ENCODE results near the gene LRMDA.

Gene LRMDA

GRCh38 chr10:76398043-76398710 is 966.8 kb downstream of the LRMDA start:
- no peak for DNase-seq (ENCODE audit: low spot score)

- no peak for DNase-seq (ENCODE audit: low spot score)
Measured at GRCh38 chr10:76399226-76399625, 967.8 kb downstream of the LRMDA start.

- no peak for DNase-seq (ENCODE audit: low spot score)
Measured at GRCh38 chr10:76401006-76401405, 969.6 kb downstream of the LRMDA start.

- DNase-seq (ENCODE audit: low spot score): peak; percentile 75
Measured at GRCh38 chr10:76403912-76404311, 972.5 kb downstream of the LRMDA start.

GRCh38 chr10:76404531-76404930 is 973.1 kb downstream of the LRMDA start:
- no peak for DNase-seq (ENCODE audit: low spot score)

GRCh38 chr10:76405922-76406321 is 974.5 kb downstream of the LRMDA start:
- DNase-seq (ENCODE audit: low spot score): no peak

GRCh38 chr10:76408646-76409045 is 977.2 kb downstream of the LRMDA start:
- DNase-seq (ENCODE audit: low spot score): no peak

- DNase-seq (ENCODE audit: low spot score): peak; percentile 89
Measured at GRCh38 chr10:76411729-76412435, 980.5 kb downstream of the LRMDA start.

GRCh38 chr10:76415554-76415953 is 984.1 kb downstream of the LRMDA start:
- DNase-seq (ENCODE audit: low spot score): no peak

GRCh38 chr10:76416642-76417041 is 985.2 kb downstream of the LRMDA start:
- DNase-seq (ENCODE audit: low spot score): no peak

GRCh38 chr10:76420725-76421124 is 989.3 kb downstream of the LRMDA start:
- DNase-seq (ENCODE audit: low spot score): no peak

GRCh38 chr10:76422769-76423168 is 991.3 kb downstream of the LRMDA start:
- no peak for DNase-seq (ENCODE audit: low spot score)

- DNase-seq (ENCODE audit: low spot score): peak; percentile 58
Measured at GRCh38 chr10:76428551-76429367, 997.3 kb downstream of the LRMDA start.

GRCh38 chr10:76429368-76430060 is 998.1 kb downstream of the LRMDA start:
- DNase-seq (ENCODE audit: low spot score): no peak

- peak; percentile 14 for DNase-seq (ENCODE audit: low spot score)
Measured at GRCh38 chr10:76430061-76430645, 998.7 kb downstream of the LRMDA start.

GRCh38 chr10:76432016-76433012 is 1000.9 kb downstream of the LRMDA start:
- peak; percentile 90 for DNase-seq (ENCODE audit: low spot score)

GRCh38 chr10:76433161-76434005 is 1002.0 kb downstream of the LRMDA start:
- DNase-seq (ENCODE audit: low spot score): no peak

- DNase-seq (ENCODE audit: low spot score): peak; percentile 13
Measured at GRCh38 chr10:76435157-76435556, 1003.7 kb downstream of the LRMDA start.

GRCh38 chr10:76436401-76436811 is 1005.0 kb downstream of the LRMDA start:
- no peak for DNase-seq (ENCODE audit: low spot score)

GRCh38 chr10:76436981-76437380 is 1005.6 kb downstream of the LRMDA start:
- no peak for DNase-seq (ENCODE audit: low spot score)

All from AG20443 (cell line).